ENCODE results near the gene QPRT. TPM values are rescaled to one million over a fixed set of nuclear protein-coding genes. Genes with fewer than 3 reads are reported as not detected.
A peak's percentile ranks its signal among the peaks of the same experiment; 100 is the strongest.

QPRT gene
- total and polyA plus RNA-seq, 2 of the 13 experiments (the other 11 are each of a cell fraction or from before 2014, with no cell fraction given) = 130 to 218 TPM

DNA sequence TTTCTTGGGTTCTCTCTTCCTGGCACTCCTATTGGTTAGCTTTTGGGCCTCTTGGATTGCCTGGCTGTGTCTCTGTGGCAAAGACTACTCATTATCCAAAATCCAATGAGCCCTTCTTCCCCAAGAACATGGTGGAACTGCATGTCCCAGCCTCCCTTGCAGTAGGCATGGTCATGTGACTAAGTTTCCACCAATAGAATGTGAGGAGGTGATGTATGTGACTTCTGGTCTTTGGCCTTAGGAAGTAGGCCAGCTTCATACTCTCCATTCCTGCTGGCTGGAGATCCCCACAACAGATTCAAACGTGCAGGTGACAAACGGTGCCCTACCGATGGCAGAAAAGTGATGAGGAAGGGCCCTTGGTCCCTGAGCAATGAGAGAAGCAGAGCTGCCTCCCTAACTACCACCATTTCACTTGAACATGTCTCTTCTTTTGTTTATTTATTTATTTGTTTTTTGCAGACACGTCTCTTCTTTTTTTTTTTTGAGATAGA, 33.2 kb upstream of the QPRT start (continued):
- TF ChIP-seq, protein P1, sequence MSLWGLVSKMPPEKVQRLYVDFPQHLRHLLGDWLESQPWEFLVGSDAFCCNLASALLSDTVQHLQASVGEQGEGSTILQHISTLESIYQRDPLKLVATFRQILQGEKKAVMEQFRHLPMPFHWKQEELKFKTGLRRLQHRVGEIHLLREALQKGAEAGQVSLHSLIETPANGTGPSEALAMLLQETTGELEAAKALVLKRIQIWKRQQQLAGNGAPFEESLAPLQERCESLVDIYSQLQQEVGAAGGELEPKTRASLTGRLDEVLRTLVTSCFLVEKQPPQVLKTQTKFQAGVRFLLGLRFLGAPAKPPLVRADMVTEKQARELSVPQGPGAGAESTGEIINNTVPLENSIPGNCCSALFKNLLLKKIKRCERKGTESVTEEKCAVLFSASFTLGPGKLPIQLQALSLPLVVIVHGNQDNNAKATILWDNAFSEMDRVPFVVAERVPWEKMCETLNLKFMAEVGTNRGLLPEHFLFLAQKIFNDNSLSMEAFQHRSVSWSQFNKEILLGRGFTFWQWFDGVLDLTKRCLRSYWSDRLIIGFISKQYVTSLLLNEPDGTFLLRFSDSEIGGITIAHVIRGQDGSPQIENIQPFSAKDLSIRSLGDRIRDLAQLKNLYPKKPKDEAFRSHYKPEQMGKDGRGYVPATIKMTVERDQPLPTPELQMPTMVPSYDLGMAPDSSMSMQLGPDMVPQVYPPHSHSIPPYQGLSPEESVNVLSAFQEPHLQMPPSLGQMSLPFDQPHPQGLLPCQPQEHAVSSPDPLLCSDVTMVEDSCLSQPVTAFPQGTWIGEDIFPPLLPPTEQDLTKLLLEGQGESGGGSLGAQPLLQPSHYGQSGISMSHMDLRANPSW (CRISPR knock-in tag; IDR thresholded peaks at IDR 0.05; ENCODE audit: borderline replicate concordance) = no peak
- TF ChIP-seq NBN (conservative IDR thresholded peaks at IDR 0.05) (no peak), TSC22D2 (CRISPR knock-in tag; IDR thresholded peaks at IDR 0.05; ENCODE audit: borderline replicate concordance) (no peak), ZBTB7B (CRISPR knock-in tag; IDR thresholded peaks at IDR 0.05) (peak; percentile 34; the same call in 1 of the 2 replicates), ZNF367 (CRISPR knock-in tag; IDR thresholded peaks at IDR 0.05; ENCODE audit: borderline replicate concordance) (no peak), KDM6A (CRISPR knock-in tag; IDR thresholded peaks at IDR 0.05; ENCODE audit: low read depth) (no peak), ZSCAN29 (CRISPR knock-in tag; conservative IDR thresholded peaks at IDR 0.05) (no peak), PRPF4 (IDR thresholded peaks at IDR 0.05; ENCODE audit: low read depth, low read length, poor library complexity, severe bottlenecking) (no peak), FOXK2 (IDR thresholded peaks at IDR 0.05) (no peak), TBX3 (IDR thresholded peaks at IDR 0.05; ENCODE audit: borderline replicate concordance) (no peak), ZNF749 (CRISPR knock-in tag; IDR thresholded peaks at IDR 0.05; ENCODE audit: borderline replicate concordance) (no peak), MEF2D (CRISPR knock-in tag; IDR thresholded peaks at IDR 0.05) (no peak), GATAD2A (CRISPR knock-in tag; IDR thresholded peaks at IDR 0.05) (no peak), TCF7 (IDR thresholded peaks at IDR 0.05; ENCODE audit: low read depth) (no peak), TMF1 (CRISPR knock-in tag; IDR thresholded peaks at IDR 0.05; ENCODE audit: low read depth) (no peak), ZNF232 (CRISPR knock-in tag; IDR thresholded peaks at IDR 0.05; ENCODE audit: borderline replicate concordance) (no peak), SUZ12 (IDR thresholded peaks at IDR 0.05; ENCODE audit: low read depth, low read length) (peak; percentile 50; the same call in 1 of the 2 replicates), ZNF350 (CRISPR knock-in tag; IDR thresholded peaks at IDR 0.05; ENCODE audit: borderline replicate concordance, low read depth) (no peak), HDAC2 (CRISPR knock-in tag; IDR thresholded peaks at IDR 0.05) (0 out of 2 replicates have a peak, but pooled peaks have one; percentile 21)
- TF ChIP-seq, protein P2, sequence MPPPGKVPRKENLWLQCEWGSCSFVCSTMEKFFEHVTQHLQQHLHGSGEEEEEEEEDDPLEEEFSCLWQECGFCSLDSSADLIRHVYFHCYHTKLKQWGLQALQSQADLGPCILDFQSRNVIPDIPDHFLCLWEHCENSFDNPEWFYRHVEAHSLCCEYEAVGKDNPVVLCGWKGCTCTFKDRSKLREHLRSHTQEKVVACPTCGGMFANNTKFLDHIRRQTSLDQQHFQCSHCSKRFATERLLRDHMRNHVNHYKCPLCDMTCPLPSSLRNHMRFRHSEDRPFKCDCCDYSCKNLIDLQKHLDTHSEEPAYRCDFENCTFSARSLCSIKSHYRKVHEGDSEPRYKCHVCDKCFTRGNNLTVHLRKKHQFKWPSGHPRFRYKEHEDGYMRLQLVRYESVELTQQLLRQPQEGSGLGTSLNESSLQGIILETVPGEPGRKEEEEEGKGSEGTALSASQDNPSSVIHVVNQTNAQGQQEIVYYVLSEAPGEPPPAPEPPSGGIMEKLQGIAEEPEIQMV (CRISPR knock-in tag; IDR thresholded peaks at IDR 0.05; ENCODE audit: low read depth) = no peak
- TF ChIP-seq, protein P3, sequence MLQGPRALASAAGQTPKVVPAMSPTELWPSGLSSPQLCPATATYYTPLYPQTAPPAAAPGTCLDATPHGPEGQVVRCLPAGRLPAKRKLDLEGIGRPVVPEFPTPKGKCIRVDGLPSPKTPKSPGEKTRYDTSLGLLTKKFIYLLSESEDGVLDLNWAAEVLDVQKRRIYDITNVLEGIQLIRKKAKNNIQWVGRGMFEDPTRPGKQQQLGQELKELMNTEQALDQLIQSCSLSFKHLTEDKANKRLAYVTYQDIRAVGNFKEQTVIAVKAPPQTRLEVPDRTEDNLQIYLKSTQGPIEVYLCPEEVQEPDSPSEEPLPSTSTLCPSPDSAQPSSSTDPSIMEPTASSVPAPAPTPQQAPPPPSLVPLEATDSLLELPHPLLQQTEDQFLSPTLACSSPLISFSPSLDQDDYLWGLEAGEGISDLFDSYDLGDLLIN (CRISPR knock-in tag; IDR thresholded peaks at IDR 0.05; ENCODE audit: borderline replicate concordance) = no peak
- TF ChIP-seq, protein P4, sequence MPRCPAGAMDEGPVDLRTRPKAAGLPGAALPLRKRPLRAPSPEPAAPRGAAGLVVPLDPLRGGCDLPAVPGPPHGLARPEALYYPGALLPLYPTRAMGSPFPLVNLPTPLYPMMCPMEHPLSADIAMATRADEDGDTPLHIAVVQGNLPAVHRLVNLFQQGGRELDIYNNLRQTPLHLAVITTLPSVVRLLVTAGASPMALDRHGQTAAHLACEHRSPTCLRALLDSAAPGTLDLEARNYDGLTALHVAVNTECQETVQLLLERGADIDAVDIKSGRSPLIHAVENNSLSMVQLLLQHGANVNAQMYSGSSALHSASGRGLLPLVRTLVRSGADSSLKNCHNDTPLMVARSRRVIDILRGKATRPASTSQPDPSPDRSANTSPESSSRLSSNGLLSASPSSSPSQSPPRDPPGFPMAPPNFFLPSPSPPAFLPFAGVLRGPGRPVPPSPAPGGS (CRISPR knock-in tag; IDR thresholded peaks at IDR 0.05) = no peak
- TF ChIP-seq, protein P5, sequence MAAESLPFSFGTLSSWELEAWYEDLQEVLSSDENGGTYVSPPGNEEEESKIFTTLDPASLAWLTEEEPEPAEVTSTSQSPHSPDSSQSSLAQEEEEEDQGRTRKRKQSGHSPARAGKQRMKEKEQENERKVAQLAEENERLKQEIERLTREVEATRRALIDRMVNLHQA (CRISPR knock-in tag; IDR thresholded peaks at IDR 0.05) = no peak
- TF ChIP-seq, protein P6, sequence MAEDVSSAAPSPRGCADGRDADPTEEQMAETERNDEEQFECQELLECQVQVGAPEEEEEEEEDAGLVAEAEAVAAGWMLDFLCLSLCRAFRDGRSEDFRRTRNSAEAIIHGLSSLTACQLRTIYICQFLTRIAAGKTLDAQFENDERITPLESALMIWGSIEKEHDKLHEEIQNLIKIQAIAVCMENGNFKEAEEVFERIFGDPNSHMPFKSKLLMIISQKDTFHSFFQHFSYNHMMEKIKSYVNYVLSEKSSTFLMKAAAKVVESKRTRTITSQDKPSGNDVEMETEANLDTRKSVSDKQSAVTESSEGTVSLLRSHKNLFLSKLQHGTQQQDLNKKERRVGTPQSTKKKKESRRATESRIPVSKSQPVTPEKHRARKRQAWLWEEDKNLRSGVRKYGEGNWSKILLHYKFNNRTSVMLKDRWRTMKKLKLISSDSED (CRISPR knock-in tag; IDR thresholded peaks at IDR 0.05) = no peak
